Non-pigmented ciliary epithelial cell (primary cell): ENCODE data around the gene YPEL4.
A peak's percentile ranks its signal among the peaks of the same experiment; 100 is the strongest.

Experiments used
- DNase-seq: peaks from one replicate; pipeline ENCODE4 v3.0.0-alpha.2; 2010; ENCODE audit warnings: low read depth

The YPEL4 gene

DNA sequence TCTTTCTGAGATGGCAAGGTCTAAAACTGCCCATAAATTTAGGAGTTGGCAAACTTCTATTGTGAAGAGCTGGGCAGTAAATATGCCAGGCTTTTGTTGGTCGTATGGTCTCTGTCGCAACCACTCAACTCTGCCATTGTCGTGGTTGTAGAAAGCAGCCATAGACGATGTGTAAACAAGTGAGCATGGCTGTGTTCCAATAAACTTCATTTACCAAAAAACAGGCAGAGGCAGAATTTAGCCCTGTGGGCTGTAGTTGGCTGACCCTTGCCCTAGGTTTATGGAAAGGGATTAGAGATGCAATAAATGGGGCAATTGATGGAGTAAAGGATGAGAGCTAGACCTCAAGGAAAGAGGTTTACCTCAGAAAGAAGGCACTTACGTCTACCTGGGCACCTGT is 17.6 kb downstream of the YPEL4 start:
- no peak for DNase-seq

DNA sequence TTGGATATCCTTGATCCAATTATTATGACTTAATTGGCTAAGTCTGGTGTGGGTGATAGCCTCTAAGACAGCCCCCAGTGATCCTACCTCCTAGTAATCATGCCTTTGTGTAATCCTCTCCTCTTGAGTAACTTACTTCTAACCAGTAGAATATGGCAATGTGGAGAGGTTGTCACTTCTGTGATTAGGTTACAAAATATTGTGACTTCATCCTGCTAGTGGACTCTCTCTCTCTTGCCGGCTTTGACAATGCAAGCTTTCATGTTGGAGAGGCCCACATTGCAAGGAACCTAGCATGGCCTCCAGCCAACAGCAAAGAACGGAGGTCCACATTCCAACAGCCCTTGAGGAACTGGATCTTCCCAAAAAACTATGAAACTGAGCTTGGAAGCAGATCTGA is 19.5 kb downstream of the YPEL4 start:
- no peak for DNase-seq

DNA sequence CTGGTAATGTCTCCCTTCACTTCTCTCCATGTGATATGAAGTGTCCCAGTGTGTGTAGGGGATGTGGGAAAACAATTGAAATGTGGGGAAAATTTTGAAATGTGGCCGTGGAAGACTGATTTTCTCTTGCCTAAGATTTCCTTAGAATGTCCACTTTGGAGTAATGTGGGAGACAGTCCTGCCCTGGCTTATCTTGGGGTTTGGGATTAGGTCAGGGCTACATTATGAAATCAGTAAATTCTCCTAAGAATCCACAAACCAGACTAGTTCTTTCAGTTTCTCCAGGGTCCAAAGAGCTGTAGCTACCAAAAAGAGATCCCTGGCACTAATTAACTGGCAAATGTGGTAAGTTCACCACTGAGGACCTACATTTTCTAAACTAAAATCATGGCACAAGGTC is 22.8 kb downstream of the YPEL4 start:
- DNase-seq = no peak

DNA sequence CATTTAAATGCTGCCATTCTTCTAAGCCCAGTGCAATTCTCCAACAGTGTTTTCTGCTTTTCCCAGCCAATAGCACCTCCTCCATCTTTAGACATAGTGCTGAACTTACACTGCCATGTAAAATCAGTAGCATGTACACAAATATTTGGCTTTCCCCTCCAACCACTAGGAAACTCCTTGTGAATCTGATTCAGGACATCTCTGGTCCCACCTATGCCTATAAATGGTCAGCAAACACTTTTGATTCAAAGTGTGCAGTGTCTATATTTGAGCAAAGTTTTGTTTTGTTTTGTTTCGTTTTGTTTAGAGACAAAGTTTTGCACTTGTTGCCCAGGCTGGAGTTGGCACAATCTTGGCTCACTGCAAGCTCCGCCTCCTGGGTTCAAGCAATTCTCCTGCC is 24.8 kb downstream of the YPEL4 start:
- no peak for DNase-seq

DNA sequence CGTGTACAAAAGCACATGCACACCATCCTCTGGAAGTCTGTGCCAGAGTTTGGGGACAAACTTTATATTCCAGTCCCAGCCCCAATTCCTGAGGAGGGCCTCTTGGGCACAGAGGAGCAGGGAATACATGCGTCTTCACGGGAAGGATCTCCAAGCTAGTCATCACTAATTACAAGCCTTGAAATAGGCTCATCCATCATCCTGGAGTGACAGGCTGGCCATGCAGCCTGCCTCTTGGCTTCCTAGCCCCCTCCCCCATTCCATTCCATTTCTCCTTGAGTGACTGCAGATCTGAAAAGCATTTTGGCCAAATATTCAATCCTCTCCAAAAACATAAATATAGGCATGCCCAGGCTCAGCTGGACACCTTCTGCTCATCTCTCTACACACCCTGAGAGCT is 27.4 kb downstream of the YPEL4 start:
- DNase-seq = no peak

DNA sequence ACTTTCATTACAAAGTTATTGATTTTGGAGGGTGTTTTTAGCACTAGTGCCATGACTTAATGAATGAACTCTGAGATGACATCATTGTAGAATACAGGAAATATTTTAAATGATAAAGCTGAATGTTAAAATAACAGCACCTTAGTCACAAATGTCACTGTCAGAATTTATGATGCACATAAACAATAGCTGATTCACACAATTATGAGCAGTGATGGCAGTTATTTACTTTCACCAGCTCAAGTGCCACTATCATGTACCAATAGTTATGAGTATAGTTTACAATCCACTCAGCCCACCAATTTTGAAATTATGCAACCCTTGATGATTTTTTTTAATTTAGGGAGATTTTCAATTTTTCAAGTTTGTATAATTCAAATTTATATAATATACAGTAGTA is 29.2 kb downstream of the YPEL4 start:
- DNase-seq = no peak

DNA sequence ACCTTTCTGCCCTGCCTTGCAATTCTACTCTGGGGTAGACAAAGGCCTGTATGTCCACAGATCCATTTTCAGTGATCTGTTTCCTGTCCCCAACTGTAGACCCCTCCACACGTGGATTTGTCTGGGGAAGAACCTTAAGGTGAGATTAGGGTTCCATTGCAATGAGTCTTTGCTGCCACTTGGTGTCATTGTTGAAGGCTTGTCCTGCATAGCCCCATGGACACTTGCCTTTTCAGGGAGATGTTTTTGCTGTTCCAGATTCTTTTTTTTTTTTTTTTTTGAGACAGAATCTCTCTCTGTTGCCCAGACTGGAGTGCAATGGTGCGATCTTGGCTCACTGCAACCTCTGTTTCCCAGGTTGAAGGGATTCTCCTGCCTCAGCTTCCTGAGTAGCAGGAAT is 30.4 kb downstream of the YPEL4 start:
- DNase-seq = no peak

DNA sequence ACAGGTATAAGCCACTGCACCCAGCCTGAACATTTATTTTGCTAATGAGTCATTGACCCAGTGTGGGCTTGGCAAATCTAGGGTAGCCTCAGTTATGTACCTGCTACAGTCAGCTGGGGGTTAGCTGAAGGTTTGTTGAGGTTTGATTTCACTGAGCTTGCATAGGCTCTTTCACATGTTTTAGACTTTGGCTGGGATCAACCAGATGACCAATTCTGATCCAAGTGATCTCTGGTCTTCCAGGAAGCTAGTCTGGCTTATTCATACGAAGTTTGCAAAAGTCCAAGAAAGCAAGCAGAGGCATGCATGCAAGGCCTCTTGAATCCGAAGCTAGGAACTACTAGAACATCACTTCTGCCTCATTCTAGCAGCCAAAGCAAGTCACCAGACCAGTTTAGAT is 31.3 kb downstream of the YPEL4 start:
- DNase-seq = no peak

DNA sequence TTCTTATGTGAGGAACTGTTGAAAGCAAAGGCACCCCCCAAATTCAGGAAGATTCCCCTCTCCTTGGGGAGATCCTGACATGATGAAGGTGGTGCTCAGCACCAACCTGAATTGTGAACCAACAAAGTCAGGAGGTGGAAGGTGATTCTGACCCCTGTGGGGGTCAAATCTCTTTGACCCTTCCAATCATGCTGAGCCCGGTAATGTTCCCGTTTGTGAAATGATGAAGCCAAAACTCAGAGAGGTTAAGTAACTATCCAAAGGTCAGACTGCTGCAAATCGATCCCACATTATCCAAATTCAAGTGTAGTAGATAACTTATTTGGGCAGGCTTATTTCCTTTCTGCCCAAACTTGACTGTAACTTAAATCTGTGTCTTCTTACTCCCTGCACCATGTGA is 33.1 kb downstream of the YPEL4 start:
- DNase-seq = no peak

DNA sequence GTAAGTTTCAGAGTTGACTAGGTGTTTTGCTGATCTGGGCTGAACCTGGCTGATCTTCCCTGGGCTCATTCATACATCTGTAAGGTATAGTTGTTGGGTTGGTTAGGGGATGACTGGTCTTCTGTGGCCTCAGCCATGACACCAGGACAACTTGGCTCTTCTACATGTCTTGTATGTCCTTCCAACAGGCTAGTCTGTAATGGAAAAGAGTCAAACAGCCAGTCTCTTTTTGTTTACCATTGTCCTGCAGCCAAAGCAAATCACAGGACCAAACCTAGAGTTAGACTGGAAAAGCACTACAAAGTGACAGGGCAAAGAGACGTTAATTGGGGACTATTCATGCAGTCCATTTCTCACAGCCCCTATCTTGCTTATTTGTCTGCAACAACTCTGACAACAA is 34.4 kb downstream of the YPEL4 start:
- DNase-seq = no peak

DNA sequence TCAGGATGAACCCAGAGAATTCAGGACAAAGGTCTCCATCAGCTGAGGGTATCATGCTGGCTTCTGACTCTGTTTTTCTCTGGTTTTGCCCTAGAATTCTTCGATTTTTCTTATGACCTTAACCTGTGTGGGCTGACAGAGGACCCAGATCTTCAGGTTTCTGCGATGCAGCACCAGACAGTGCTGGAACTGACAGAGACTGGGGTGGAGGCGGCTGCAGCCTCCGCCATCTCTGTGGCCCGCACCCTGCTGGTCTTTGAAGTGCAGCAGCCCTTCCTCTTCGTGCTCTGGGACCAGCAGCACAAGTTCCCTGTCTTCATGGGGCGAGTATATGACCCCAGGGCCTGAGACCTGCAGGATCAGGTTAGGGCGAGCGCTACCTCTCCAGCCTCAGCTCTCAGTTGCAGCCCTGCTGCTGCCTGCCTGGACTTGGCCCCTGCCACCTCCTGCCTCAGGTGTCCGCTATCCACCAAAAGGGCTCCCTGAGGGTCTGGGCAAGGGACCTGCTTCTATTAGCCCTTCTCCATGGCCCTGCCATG is 35.4 kb downstream of the YPEL4 start:
- no peak for DNase-seq

DNA sequence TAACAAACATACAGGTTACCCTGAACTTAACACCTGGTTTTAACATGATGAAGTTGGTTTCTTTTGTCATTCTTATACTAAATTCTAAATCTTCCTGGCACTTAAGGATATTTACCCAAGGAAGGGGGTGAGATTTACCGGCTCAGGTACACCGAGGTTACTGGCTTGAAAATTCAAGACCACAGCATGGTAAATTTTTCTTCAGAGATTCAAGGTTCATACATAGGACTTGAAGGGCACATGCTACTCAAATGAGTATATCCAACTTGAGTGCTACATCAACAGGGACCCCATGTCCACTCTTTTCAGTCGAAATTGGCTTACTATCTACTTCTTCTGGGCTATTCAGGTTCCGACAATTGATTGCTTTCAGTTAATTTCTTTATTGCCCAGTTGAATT is 39.5 kb downstream of the YPEL4 start:
- no peak for DNase-seq

DNA sequence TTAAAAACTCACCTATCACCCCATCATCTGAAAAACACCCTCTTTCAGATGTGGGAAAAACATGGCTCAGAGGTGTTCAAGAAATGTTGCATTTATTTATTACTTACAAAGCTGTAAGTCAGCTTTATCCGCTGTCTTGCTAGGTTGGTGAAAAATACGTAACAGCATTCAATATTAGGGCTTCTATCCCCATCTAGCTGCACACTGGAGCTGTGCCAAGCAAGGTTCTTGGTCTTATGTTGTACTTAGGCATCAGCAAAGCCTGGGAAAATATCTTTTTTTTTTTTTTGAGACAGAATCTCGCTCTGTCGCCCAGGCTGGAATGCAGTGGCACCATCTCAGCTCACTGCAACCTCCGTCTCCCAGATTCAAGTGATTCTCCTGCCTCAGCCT is 44.7 kb downstream of the YPEL4 start:
- no peak for DNase-seq

DNA sequence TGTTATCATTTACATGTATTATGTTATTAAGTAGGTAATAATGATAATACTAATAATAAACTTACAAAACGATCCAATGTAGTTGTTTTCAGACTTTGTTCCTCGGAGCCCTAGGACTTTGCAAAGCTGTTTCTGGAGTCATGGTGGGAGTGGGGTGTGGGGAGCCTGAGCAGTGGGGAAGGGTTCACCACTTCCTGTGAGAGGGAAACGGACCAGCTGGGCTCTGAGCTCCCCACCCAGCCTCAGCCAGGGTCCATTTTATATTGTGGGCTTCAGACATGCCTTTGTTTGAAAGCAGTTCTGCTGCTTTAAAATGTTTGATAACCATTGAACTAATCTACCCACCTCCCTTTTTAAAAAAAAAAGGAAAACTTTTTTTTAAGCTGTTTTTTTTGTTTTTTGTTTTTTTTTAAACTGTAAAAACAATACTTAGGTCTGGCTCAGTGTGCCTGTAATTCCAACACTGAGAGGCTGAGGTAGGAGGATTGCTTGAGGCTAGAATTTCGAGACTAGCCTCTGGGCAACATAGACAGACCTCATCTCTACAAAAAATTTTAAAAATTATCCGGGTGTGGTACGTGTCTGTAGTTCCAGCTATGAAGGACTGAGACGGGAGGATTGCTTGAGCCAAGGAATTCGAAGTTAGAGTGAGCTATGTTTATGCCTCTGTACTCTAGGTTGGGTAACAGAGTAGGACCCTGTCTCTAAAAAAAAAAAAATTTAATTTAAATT is 45.2 kb downstream of the YPEL4 start:
- no peak for DNase-seq

DNA sequence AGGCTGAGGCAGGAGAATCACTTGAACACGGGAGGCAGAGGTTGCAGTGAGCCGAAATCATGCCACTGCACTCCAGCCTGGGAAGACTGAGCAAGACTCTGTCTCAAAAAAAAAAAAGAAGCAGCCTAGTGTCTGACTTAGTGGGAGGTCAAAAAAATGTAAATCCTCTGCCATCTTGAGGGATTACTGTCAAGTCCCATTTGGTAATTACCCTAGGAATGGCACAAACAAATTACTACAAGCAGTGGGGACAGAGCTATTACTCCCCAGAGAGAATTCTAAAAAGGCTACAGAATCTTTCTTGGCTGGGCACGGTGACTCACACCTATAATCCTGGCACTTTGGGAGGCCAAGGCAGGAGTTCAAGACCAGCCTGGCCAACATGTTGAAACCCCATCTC is 48.4 kb downstream of the YPEL4 start:
- no peak for DNase-seq

DNA sequence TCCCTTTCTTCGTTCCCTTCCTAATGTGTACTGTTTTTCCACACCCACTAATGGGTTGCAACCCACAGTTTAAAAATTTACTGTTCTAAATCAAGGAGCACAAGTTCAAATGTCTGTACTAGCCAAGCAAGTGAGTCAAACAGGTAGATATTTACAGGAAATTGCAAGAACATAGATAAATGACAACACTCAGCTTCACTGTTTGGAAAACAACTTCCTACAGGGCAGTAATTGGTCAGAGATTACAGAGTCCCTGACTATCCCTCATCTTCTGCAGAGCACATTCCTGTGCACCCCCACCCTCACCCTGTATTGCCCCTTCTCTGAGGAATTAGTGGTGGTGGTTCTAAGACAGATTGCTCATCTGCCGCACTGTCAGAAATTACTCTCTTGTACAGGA is 50.3 kb downstream of the YPEL4 start:
- no peak for DNase-seq

DNA sequence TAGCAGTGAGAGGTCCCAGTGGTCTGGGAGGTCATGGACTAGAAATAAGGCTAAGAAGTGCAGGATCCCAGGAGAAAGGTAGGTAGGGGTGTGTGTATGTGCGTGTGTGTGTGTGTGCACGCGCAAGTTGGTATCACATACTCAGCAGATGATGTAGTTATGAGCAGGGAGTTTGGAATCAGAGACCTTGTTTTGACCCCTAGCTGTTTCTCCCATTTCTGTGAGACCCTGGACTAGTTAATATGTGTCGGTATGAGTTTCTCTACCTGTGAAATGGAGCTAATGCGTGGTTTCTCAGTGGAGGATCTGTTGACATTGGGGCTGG is 50.9 kb downstream of the YPEL4 start:
- peak; percentile 15 for DNase-seq

DNA sequence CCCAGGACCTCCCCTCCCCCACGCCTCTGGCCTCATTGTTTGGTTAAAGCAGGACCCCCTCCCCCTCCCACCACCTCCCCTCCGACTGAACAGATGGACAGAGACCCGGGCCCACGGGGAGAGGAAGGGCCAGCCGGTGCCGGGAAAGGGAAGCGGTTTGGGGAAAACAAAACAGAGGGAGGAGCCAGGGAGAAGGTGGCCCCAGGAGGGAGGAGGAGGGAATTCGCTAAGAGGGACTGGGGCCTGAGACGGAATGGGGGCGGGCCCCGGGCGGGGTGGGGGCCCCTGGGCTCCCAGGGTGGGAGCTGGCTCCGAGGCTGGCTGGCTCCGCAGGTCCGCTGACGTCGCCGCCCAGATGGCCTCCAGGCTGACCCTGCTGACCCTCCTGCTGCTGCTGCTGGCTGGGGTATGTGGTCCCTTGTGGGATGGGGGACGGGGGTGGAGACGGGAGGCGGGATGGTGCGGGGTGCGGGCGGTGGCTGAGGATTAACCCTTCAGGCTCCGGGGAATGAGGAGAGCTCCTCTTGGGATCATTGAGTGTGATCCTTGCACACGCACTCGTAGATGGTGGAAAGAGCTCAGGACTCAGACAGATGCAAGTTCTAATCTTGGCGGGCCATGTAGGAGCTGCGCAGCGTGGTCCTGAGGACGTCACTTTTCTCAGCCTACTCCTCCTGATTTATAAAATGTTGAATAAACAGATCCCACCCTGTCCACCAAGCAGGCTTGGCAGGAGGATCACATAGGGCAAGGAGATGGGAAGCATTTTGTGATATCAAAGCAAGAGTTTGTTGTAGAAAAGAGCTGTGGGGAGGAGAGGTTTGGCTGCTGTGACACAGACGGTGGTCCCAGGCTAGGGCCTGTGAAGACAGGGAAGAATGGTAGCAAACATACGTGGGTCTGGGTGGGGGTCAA is 51.5 kb downstream of the YPEL4 start:
- no peak for DNase-seq

DNA sequence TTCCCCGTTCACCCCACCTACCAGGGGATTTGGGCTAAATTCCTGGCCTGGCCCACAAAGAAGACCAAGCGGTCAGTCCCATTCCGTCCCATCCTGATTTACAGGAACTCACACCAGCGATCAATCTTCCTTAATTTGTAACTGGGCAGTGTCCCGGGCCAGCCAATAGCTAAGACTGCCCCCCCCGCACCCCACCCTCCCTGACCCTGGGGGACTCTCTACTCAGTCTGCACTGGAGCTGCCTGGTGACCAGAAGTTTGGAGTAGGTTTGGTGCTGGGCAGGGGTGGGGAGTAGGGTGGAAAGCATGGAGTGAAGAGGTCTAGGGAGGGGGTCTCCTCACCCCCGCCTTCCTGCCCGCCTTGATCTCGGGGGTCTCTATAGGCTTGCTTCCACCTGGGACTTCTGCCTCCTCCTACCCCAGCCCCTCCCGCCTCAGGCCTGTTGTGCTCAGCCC is 52.2 kb downstream of the YPEL4 start, which contains the start of gene SERPING1:
Gene SERPING1, plus strand, starts transcription at position 225 of the 455 bp plus-strand sequence. CDS start 586 bp downstream, outside the sequence.
- no peak for DNase-seq

DNA sequence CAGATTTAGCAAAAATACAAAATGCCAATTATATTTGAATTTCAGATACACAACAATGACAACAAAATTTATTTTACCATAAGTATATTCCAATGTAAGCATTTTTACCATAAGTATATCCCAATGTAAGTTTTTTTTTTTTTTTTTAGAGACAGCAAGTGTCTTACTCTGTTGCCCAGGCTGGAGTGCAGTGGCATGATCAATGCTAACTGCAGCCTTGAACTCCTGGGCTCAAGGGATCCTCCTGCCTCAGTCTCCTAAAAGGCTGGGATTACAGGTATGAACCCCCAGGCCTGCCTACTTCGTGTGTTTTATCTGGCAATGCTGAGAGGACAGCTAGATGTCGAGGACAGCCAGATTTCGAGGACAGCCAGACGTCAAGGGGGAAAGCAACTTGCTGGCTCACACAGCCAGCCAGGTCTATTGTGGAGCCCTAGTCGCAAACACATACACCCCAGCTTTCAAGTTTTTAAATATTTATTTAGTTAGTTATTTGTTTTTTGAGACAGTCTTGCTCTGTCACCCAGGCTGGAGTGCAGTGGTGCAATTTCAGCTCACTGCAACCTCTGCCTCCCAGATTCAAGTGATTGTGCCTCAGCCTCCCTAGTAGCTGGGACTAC is 53.3 kb downstream of the YPEL4 start:
- DNase-seq = no peak
